ENCODE data around the gene NPLOC4. TPM values are rescaled to one million over a fixed set of nuclear protein-coding genes. Genes with fewer than 3 reads are reported as not detected.
A peak's percentile ranks its signal among the peaks of the same experiment; 100 is the strongest.

Gene NPLOC4
- total and polyA plus RNA-seq, 2 donors (not counting 1 experiment from before 2014, with no cell fraction given) = 70.2 to 101 TPM

GRCh38 chr17:81550830-81551457, 86.0 kb downstream of the NPLOC4 start:
- ChIA-PET POLR2A (interaction anchor here (2.2 to 3.3 kb wide), 2 partner anchors 11 to 36 kb away, joined by 9 to 33 read pairs; partner anchors contain the start of gene ACTG1), CTCF (interaction anchor here (0.9 to 3.7 kb wide), 5 partner anchors 11 to 298 kb away, joined by 3 to 25 read pairs (median 4); no protein-coding TSS in a partner anchor)
- ATAC-seq (ENCODE audit: low read depth) (no peak), DNase-seq (no peak)
- intact Hi-C loops (cut with micrococcal nuclease) = loop anchor here (5.0 kb wide), 1 partner anchor 299 kb away; no protein-coding TSS in a partner anchor
- Mint-ChIP-seq H3K4me1 (peaks cover 31% of the 10 kb centered on the region), H3K27ac (peak overlapping the region; percentile 85), H3K9me3 (ENCODE audit: insufficient read depth) (no peaks in the 10 kb centered on the region), H3K27me3 (no peaks in the 10 kb centered on the region), H3K4me3 (peak overlapping the region; percentile 92)
- TF ChIP-seq EZH2 (IDR thresholded peaks at IDR 0.05; ENCODE audit: borderline replicate concordance, insufficient read depth, low read depth, low read length, poor library complexity, severe bottlenecking) (no peak), CTCF (IDR thresholded peaks at IDR 0.05) (no peak)
- peaks cover 43% of the 10 kb centered on the region for H3K79me2 ChIP-seq (ENCODE audit: control insufficient read depth, insufficient read depth, low read length)
- no peaks in the 10 kb centered on the region for H3K27me3 ChIP-seq (replicated peaks in 1 of 4; ENCODE audit: control extremely low read depth in 1 of 4, control insufficient read depth in 3 of 4, insufficient read depth in 4 of 4, low read length in 3 of 4)
- H3K4me3 ChIP-seq (ENCODE audit: control extremely low read depth in 1 of 5, extremely low read depth in 1 of 5, insufficient read depth in 1 of 5, low read depth in 2 of 5, low read length in 4 of 5) = peak overlapping the region in 3 of 5 experiments; percentile 87 to 94 (median 91)
- no peak overlapping the region for H3K27ac ChIP-seq (ENCODE audit: low read length in 2 of 2)
- peak overlapping the region; percentile 93 for H3K9ac ChIP-seq (ENCODE audit: low read length)
- peak overlapping the region; percentile 97 for H3K4me2 ChIP-seq (replicated peaks; ENCODE audit: low read depth, low read length, poor library complexity, severe bottlenecking)
- peaks cover 40% of the 10 kb centered on the region for H4K20me1 ChIP-seq (ENCODE audit: control insufficient read depth, insufficient read depth, low read length, poor library complexity, severe bottlenecking)
- peak overlapping the region; percentile 94 for H2AFZ ChIP-seq (ENCODE audit: insufficient read depth, low read depth, low read length, poor library complexity, severe bottlenecking)
- H3K36me3 ChIP-seq (replicated peaks in 1 of 2; ENCODE audit: control extremely low read depth in 1 of 2, control insufficient read depth in 1 of 2, extremely low read depth in 1 of 2, insufficient read depth in 2 of 2, low read length in 1 of 2) = peaks cover 0 to 37% of the 10 kb centered on the region in 2 experiments
- 92% methylated on average over 27 of the region's 27 CpGs for WGBS (ENCODE audit: insufficient coverage)
- no peaks in the 10 kb centered on the region for H3K9me3 ChIP-seq (ENCODE audit: control extremely low read depth in 1 of 3, control insufficient read depth in 2 of 3, insufficient read depth in 1 of 3, low read length in 2 of 3)
- H3K4me1 ChIP-seq (ENCODE audit: control insufficient read depth in 2 of 2, insufficient read depth in 2 of 2, low read length in 2 of 2) = peaks cover 18 to 23% of the 10 kb centered on the region in 2 donors

- Histone ChIP-seq H3K27me3 (replicated peaks in 1 of 4; ENCODE audit: control extremely low read depth in 1 of 4, control insufficient read depth in 3 of 4, insufficient read depth in 4 of 4, low read length in 3 of 4) (no peaks in the 10 kb centered on the region), H3K36me3 (replicated peaks in 1 of 2; ENCODE audit: control extremely low read depth in 1 of 2, control insufficient read depth in 1 of 2, extremely low read depth in 1 of 2, insufficient read depth in 2 of 2, low read length in 1 of 2) (peaks cover 0 to 43% of the 10 kb centered on the region in 2 experiments), H2AFZ (ENCODE audit: insufficient read depth, low read depth, low read length, poor library complexity, severe bottlenecking) (no peak overlapping the region), H3K4me3 (ENCODE audit: control extremely low read depth in 1 of 5, extremely low read depth in 1 of 5, insufficient read depth in 1 of 5, low read depth in 2 of 5, low read length in 4 of 5) (no peak overlapping the region), H3K27ac (ENCODE audit: low read length in 2 of 2) (no peak overlapping the region), H3K79me2 (ENCODE audit: control insufficient read depth, insufficient read depth, low read length) (peaks cover 40% of the 10 kb centered on the region), H4K20me1 (ENCODE audit: control insufficient read depth, insufficient read depth, low read length, poor library complexity, severe bottlenecking) (peaks cover 40% of the 10 kb centered on the region), H3K4me2 (replicated peaks; ENCODE audit: low read depth, low read length, poor library complexity, severe bottlenecking) (no peak overlapping the region), H3K9ac (ENCODE audit: low read length) (no peak overlapping the region), H3K4me1 (ENCODE audit: control insufficient read depth in 2 of 2, insufficient read depth in 2 of 2, low read length in 2 of 2) (peaks cover 18 to 23% of the 10 kb centered on the region in 2 donors), H3K9me3 (ENCODE audit: control extremely low read depth in 1 of 3, control insufficient read depth in 2 of 3, insufficient read depth in 1 of 3, low read length in 2 of 3) (no peaks in the 10 kb centered on the region)
- H3K27me3 Mint-ChIP-seq = no peaks in the 10 kb centered on the region
- ATAC-seq (ENCODE audit: low read depth) (no peak), DNase-seq (no peak)
- peaks cover 31% of the 10 kb centered on the region for H3K4me1 Mint-ChIP-seq
- H3K4me3 Mint-ChIP-seq = peak overlapping the region; percentile 92
- POLR2A ChIA-PET = interaction anchor here (3.3 kb wide), 1 partner anchor 36 kb away, joined by 33 read pairs; the partner anchor contains the start of gene ACTG1
- no peaks in the 10 kb centered on the region for H3K9me3 Mint-ChIP-seq (ENCODE audit: insufficient read depth)
- CTCF ChIA-PET = interaction anchor here (0.9 to 3.7 kb wide), 4 partner anchors 10 to 298 kb away, joined by 3 to 25 read pairs (median 4); no protein-coding TSS in a partner anchor
- 95% methylated on average over 15 of the region's 15 CpGs for WGBS (ENCODE audit: insufficient coverage)
- H3K27ac Mint-ChIP-seq = no peak overlapping the region
- intact Hi-C loops (cut with micrococcal nuclease) = loop anchor here (5.0 kb wide), 1 partner anchor 298 kb away; no protein-coding TSS in a partner anchor
- no peak for TF ChIP-seq CTCF (IDR thresholded peaks at IDR 0.05)
- no peak for TF ChIP-seq EZH2 (IDR thresholded peaks at IDR 0.05; ENCODE audit: borderline replicate concordance, insufficient read depth, low read depth, low read length, poor library complexity, severe bottlenecking)
These were observed 86.6 kb downstream of the NPLOC4 start for GRCh38 chr17:81550285-81550684.
